ENCODE results near the gene SRGN.
"Not testable (repeated sequence)": the region's sequence is repeated elsewhere in the genome, so short reads cannot be mapped to it uniquely, and the experiment has no call there.

SRGN gene, protein sequence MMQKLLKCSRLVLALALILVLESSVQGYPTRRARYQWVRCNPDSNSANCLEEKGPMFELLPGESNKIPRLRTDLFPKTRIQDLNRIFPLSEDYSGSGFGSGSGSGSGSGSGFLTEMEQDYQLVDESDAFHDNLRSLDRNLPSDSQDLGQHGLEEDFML

DNA sequence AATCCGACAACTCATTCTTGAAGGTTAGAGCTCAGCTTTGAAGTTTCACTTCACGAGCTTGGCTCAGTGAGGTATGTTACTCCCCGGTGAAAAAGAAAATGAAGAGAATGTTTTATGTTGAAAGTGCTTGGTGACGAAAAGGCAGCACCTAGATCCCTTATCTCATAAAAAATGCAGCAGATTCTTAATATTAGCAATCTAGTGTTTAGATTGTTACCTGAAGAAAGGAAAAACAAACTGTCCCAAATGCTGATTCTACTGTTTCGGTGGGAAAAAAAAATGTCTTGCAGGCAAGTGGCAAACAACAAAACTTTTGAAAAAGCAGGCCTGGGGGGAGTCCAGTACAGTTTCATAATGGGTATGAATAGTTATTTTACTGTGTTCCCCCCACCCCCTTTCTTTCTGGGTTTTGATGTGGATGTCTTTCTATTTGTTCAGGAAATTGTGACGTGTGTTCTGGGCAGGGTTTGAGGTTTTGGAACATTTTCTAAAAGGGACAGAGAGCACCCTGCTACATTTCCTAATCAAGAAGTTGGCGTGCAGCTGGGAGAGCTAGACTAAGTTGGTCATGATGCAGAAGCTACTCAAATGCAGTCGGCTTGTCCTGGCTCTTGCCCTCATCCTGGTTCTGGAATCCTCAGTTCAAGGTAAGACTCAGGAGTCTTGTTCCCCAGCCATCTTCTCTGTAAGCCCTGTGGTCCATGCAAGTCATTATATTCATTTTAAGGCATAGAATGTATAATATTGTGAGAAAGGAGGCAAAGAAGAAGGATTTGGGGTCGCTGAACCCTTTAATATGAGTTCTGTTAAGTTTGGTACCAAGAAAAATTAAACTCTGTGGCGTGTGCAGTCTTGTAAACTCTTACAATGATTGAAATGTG lies at the start of gene SRGN:
Gene SRGN (plus strand): TSS at position 514 of the 881 bp plus-strand sequence. CDS start 55 bp downstream, at position 569.
- peak; percentile 82 for DNase-seq (ENCODE audit: low spot score)

DNA sequence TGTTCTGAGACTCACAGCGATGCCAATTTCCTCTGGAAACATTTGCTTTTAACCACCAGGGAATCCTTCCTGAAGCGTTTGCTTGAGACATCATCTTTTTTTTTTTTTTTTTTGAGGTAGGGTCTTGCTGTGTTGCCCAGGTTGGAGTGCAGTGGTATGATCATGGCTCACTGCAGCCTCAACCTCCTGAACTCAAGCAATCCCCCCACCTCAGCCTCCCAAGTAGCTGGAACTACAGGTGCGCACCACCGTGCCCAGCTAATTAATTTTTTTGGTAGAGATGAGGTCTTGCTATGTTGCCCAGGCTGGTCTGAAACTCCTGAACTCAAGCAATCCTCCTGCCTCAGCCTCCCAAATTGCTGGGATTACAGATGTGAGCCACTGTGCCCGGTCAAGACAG lies 47.0 kb upstream of the SRGN start:
- not testable (repeated sequence) for DNase-seq (ENCODE audit: low spot score)

DNA sequence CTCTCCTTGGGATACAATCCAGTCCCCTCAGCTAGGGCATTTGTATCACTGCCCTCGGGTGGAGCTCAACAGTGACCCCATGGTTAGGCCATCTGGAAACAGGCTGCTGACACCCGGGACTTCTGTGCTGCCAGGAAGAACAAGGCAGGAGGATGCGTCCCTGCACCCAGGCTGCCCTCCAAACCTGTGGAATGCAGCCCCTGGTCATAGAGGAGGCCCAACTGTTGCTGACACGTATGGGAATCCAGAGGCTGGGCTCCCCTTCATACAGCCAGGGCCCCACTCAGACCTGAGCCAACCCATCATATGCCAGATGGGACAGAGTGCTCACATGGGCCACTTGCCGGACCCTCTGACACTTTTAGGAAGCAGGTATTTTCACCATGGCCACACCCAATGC lies 45.5 kb upstream of the SRGN start:
- DNase-seq (ENCODE audit: low spot score) = no peak

DNA sequence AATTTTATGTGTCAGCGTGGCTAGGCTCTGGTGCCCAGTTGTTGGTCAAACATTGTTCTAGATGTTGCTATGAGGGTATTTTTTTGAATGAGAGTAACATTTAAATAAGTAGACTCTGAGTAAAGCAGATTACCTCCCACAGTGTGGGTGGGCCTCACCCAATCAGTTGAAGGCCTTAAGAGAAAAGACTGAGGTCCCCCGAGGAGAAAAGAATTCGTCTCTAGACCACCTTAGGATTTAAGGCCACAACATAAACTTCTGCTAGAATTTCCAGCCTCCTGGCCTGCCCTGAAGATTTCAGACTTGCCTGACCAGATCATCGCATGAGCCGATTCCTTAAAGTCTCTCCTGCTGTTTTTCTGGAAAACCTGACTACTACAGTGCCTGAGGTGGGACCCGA lies 45.1 kb upstream of the SRGN start:
- DNase-seq (ENCODE audit: low spot score) = no peak

DNA sequence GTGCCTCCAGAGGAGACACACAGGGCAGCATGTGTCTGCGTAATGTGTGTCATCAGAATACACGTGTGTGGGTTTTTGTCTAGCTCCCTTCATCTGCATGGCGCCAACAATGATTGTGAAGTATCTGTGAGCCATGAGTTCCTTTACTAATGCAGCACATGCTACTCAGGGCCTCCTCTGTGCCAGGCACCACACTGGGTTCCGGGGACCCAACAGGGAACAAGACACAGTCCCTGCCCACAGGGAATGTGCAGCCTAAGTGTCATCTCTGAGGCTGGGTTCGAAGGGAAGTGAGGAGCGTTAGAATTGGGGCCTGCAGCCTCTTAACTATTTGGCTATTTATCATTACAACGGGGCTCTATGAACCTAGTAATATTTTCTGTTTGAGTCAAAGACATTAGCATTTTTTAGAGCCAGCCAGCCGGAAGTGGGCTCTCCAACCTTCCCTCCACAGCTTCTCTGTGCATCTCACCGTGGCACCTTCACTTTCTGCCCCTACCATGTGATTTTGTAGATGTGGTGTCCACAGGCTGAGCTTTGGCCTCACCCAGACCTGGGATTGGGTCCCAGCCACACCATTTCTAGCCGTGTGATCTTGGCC lies 43.9 kb upstream of the SRGN start:
- DNase-seq (ENCODE audit: low spot score) = no peak

DNA sequence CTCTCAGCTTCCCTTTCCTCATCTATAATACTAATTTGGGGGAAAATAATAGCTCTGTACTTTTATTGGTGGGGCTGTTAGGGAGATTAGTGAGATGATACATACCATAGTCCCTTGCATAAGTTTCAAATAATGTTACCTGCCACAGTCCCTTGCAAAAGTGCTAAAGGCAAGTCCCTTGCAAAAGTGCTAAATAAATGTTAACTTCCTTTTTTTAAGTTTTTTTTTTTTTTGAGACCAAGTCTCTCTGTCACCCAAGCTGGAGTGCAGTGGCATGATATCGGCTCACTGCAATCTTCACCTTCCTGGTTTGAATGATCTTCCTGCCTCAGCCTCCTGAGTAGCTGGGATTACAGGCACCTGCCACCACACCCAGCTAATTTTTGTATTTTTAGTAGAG lies 43.4 kb upstream of the SRGN start:
- DNase-seq (ENCODE audit: low spot score) = no peak

DNA sequence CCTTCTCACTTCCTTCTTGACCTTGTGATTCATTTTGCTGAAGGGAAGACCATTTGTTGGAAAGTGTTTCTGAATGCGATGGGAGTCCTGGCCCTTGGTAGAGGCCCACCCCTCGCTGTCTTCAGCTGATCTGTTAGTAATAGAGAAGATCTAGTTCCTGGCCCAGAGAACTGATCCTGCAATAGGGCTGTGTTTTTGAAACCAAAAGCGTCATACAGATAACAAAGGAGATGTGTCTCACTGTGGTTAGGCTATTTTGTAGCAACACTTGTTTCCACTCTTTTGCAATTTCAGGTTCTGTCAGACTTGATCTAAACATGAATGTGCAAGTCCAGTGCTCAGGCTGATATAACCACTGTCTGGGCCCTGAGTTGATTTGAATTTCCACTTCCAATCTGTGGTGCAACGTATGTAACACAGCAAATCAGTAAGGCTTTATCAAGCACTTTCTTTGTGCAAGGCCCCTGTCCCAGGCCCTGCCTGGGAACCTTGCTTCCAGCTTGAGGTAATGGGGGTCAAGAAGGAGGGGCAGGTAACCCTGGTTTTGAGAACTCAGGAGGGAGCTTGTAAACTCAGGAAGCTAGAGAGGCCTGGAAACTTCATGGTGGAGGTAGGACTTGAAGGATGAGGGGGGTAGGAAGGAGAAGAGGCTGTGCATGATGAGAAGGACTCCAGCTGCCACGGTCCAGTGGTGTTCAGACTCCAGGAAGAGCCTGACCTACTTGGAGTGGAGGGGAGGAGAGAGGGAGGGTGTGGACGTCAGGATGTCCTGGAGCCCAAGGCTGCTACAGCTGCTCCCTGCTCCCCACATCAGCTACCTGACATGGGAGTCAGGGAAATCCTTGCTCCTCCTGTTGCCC lies 42.2 kb upstream of the SRGN start:
- peak; percentile 57 for DNase-seq (ENCODE audit: low spot score)

DNA sequence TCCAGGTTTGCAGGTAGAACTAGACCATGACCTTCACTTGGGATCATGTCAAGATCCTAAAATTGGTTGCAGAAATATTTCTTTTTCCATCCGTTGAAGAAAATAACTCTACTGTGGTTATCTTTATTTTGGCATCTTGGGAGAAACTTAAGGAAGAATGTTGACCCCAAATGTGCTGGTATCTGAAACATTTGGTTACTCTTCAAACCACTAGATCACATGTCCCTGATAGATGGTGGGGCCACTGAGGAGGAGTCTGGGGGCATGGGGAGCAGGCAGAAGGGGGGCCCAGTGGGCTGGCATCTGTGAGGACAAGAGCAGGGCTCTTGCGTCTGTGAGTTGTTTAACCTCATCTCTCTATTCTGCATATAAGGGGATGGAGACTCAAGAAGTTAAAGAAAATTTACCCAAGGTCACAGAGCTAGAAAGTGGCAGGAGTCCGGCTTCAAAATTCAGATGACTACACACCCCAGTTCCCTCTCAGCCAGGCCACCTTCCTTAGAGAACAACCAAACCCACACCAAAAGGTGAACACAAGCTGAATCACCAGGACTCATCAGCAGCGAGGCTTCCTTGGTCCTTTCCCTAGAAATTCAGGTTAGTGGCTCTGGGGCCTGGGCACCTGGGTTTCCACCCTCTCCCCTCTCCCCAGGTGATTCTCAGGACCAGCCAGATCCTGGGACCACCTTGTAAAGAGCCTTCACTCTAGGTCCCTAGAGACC lies 40.6 kb upstream of the SRGN start:
- DNase-seq (ENCODE audit: low spot score) = no peak

DNA sequence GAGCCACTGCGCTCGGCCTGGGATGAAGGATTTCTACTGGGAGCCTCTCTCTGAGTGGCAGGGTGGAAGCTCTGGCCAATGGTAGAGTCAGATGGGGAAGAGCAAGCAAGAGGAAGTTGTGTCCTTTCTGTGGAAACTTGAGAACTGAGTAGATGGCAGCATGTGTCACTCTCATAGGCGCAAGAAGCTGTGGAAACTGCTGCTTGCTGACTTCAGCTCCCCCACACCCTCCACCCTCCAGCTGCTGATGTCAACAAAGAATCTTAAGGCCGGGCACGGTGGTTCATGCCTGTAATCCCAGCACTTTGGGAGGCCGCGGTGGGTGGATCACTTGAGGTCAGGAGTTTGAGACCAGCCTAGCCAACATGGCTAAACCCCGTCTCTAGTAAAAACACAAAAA lies 39.8 kb upstream of the SRGN start:
- no peak for DNase-seq (ENCODE audit: low spot score)

DNA sequence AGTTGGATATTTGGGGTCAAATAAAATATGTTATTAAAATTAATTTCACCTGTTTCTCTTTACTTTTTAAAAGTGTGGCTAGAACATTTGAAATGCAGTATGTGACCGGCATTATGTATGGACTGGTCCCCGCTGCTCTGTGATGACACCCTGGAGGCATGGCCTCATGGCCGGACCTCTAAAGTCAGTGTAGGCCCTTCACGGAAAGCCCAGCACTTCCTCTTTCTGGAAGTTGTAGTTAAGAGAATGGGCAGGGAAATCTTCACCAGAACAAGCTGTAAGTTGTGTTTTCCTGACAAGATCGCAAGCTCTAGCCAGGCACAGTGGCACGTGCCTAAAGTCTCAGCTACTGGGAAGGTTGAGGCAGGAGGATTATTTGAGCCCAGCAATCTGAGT lies 38.3 kb upstream of the SRGN start:
- no peak for DNase-seq (ENCODE audit: low spot score)

DNA sequence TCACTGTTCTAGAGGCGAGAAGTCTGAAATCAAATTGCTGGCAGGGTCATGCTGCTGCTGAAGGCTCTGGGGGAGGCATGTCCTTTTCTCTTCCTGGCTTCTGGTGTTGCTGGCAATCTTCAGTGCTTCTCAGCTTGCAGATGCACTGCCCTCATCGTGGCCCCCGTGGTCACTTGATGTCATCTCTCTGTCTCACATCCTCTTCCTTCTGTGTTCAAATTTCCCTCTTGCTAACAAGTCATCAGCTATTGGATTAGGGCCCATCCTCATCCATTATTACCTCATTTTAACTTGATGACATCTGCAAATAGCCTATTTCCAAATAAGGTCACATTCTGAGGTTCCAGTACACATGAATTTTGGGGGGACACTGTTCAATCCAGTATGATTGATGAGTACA lies 36.6 kb upstream of the SRGN start:
- no peak for DNase-seq (ENCODE audit: low spot score)

DNA sequence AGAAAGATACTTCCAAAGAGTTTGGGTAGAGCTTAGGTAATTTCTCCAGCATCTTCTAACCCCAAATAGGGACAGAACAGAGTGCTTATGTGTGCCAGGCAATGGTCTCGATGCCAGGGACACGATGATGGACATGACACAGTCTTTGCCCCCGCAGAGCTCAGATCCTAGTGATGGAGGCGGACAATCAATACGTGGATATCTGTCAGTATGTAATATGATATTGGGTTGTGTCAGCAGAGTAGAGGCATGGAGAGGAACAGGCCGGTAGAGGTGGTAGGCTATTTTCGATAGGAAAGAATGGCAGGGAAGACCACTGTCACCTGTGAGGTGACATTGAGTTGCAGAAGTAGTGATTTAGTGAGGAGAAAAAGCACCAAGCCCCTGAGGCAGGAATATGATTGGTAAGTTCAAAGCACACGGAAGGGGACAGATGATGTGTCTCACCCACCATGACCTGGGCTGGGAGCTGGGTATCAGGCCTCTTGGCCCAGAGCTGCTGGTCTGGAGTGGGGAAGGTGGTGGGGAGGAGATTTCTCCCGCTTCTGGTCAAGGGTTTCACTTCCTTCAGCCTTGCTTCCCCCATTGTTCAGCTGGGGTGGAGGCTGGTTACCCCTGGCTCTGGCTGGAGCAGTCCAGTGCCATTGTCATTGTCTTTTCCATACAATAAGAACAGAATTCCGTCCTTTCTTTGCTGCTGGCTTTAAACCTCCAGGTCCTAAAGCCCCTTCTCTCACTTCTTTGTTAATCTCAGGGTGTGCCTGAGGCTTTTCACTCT lies 36.0 kb upstream of the SRGN start:
- DNase-seq (ENCODE audit: low spot score) = no peak

DNA sequence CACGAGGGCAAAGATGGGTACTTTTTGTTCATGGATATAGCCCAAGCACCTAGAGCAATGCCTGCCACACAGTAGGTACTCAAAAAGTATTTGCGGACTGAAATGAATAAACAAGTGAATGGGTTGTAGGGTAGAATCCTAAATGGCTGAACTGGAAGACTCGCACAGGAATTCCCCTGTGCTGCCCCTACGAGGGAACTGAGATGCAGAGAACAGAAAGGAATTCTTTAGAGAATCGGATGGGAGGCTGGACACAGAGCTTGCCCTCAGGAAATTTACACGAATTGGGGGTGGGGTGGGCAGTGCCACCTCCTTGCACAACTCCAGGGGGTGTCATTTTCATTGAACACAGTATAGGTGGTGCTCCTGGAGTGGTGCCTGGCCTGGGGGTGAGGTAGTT lies 35.2 kb upstream of the SRGN start:
- DNase-seq (ENCODE audit: low spot score) = no peak

DNA sequence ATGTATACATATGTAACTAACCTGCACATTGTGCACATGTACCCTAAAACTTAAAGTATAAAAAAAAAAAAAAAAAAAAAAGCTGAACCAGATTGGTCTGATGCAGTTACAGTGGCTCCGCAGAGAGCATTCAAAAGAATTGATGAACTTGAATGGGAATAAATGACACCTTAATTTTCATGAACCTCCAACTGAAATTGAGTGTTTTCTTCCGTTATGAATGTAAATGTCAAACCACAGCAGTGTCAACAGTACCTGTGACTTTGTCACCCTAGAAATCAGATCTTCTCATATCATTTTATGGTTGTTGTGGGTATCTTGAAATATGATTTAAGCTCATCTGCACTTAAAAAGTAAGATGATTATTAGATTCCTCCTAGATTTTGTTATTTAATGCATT lies 32.7 kb upstream of the SRGN start:
- no peak for DNase-seq (ENCODE audit: low spot score)

DNA sequence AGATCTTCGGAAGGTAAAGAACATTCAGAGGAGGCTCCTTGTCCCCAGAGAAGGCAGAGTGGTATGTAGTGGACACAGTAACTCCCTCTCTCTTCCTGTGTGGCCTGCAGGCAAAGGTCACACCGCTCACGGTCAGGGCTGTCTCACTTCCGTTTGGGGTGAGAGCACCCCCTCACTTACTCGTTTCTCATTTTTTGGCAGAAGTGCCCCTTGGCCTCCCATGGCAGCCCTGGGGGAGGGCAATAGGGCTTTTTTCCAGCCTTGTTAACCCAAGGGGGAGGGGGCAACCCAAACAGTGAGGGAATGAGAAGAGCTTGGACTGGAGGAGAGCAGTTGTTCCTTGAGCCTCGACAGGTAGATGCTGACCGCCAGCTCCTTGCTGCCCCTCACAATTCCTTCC lies 31.8 kb upstream of the SRGN start:
- DNase-seq (ENCODE audit: low spot score) = no peak

DNA sequence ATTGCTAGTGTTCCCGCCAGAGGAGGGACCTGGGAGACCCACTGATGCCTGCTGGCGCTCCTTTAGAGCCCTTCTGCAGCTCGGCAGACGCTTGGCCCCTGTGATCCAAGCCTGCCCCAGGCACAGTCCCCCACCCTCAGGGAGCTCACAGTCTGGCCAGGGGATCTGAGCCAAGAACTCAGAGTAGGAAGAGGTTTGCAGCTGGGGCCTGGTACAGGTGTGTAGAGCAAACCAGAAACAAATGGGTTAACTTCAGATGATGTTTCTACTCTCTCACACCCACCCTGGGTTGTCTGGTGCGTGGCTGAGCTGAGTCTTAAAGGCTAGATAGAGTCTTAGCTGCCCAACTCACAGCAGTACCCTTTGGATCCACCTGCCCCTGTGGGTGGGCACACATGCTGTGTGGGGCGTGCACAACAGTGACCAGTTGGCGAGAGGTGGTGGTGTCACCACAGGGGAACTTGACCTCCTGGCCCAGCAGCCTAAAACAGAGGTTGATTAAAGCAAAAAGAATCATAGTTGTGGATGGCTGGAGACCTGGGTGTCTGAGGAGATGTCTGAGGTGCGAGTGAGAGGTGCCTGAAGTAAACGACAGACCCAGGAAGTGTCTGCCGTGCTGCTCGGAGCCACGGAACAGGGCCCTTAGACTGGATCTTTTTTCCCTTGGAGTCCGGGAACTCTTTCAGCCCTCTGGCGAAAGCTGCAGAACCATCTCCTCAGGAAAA lies 31.2 kb upstream of the SRGN start:
- DNase-seq (ENCODE audit: low spot score) = no peak

DNA sequence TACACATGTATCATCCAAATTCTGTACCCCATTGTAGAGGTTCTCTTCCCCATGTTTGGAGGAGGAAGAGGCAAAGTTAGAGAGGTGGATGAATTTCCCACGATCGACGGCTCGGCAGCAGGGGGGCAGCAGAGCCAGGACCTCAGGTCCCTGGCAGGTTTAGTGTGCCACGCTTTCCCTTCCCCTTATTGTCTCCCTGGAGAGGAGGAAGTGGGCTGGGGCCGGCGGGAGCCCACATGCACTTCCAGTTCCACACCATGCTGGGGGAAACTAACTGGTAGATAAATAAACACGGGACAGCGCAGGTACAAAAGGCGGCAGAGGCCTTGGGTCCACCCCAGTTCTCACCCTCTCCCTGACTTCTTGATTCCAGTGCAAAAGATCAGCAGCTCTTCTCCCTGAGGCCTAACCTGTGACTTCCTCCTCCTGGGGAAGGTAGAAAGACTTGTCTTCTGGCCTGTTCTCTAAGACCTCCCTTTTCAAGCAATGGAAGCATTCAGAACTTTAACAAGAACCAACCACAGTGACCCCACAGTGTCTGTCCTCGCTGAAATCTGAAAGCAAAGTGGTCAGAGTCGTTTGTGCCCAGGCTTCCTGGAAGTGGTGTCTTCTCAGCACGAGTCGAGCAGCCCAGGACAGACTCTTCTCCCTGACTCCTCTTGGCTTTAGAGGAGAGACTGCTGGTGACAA lies 30.5 kb upstream of the SRGN start:
- DNase-seq (ENCODE audit: low spot score) = no peak

DNA sequence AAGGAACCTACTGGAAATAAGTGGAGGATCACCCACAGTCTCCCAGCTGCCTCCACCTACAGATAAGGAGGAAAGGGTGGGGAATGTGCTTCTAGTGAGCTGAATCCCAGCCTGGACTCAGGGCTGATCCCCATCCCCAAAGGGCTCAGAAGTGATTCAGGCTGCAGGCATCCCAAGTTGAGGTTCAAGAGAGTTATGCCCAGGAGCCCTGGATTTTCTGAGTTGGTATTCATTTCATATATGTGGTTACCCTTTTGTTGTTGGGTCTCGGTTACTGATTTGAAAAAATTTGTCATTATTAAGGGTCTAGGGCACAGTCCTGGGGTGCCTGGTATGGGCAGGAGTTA lies 30.0 kb upstream of the SRGN start:
- no peak for DNase-seq (ENCODE audit: low spot score)

DNA sequence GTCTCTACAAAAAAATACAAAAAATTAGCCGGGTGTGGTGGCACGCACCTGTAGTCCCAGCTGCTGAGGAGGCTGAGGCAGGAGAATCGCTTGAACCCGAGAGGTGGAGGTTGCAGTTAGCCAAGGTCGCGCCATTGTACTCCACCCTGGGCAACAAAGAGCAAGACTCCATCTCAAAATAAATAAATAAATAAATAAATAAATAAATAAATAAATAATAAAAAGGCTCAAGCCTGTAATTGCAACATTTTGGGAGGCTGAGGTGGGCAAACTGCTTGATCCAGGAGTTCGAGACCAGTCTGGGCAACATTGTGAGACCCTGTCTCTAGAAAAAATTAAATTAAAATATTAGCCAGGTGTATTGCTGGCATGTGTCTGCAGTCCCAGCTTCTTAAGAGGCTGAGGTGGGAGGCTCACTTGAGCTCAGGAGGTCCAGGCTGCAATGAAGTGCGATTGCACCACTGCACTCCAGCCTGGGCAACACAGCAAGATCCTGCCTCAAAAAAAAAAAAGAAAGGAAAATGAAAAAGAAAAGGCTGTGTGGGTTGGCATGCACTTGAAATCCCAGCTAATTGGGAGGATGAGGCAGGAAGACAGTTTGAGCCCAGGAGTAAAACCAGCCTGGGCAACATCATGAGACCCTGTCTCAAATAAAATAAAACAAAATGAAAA lies 27.6 kb upstream of the SRGN start:
- DNase-seq (ENCODE audit: low spot score) = no peak

Measured in CD4-positive, alpha-beta T cell treated with Interleukin-15 for 4 hours (primary cell).